Stimulated activated CD4-positive, alpha-beta T cell treated with anti-CD3 and anti-CD28 coated beads, Interleukin-15, amount 100 ng/mL, for 48 hours (primary cell): ENCODE data around the gene FGF12.
"Not testable (repeated sequence)": the region's sequence is repeated elsewhere in the genome, so short reads cannot be mapped to it uniquely, and the experiment has no call there.

Source experiments
- DNase-seq, 2 donors: peaks; one replicate each; pipeline ENCODE4 v3.0.0-alpha.2; 2020; ENCODE audit warnings: low read depth in 2 of 2

Gene FGF12

DNA sequence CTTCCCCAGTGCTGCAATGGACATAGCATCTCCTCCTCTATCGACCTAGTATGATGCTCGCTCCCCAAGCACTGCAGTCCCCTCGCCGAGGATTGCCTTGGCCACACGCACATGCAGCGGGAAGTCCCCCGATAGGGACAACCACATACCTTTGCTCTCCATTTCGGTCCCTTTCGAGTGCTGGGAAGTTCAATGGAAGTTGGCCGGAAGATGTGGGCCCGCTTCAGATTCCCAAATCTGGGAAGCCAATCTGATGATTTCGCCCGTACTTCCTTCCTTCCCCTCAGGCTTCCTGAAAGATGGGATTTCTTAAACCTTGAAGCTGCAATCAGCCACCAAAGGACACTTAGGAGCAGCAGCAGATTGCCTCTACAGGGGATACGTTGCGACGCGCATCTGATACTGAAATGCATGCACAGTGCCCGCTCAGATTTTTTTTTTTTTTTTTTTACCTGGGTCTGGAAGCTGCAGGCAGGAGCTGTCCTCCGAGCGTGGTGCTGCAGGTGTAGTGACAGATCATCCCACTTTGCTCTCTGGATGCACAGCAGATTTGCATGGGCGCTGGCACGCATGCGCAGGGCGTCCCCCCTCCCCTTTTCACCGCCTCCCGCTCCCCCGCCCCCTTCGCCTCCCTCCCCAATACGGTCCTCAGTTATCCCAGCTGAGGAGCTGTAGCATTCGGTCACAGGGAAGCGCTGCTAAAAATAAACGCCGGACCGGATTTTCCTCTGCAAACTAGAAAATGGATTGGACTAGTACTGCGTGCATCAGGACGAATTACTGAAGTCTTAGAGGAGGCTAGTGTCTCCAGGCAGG is at the start of gene FGF12:
Gene FGF12 (minus strand): TSS at position 510 of the 816 bp plus-strand sequence.
- DNase-seq, result no peak

- not testable (repeated sequence) for DNase-seq
Observed at GRCh38 chr3:192774341-192774740, 47.0 kb upstream of the FGF12 start.

- DNase-seq, result no peak
Observed at GRCh38 chr3:192772240-192772894, 45.0 kb upstream of the FGF12 start.

GRCh38 chr3:192758654-192759053 is 31.3 kb upstream of the FGF12 start:
- DNase-seq, result no peak

- no peak for DNase-seq
Observed at GRCh38 chr3:192751148-192751547, 23.8 kb upstream of the FGF12 start.

DNA sequence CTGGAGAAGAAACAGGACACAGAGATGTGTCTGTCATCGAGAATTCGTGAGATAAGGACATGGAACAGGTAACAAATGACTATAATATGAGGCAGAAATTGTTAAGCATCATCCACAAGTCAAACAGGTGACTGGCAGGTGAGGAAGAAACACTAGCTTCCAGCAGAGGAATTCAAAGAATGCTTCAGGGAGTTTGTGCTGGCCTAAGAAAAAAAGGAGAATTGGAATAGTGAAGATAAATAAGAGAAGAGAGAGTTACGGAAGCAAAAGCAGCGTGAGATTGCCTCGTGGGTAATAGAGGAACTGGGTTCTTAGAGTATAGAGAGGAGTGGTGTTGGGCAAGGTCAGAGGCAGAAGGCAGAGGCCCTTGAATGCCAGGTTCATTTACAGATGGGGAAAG is 22.9 kb upstream of the FGF12 start:
- no peak for DNase-seq

DNA sequence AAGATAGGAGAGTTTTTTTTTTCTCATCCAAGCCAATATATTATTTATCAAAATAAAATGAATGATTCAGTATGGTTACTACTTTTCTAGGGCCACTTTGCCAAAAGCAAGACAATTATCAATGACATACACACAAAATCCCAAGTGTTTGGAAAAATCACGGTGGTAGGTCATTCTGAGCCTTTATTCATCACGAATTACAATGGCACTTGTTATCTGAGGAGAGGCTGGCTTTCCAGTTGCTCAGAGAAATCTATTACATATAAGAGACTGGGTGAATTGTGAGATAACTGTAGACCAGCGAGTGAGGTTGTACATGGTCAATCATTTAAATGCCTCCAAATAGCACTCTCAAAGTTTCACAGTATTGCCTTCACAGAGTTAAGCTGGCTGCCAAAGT is 20.4 kb upstream of the FGF12 start:
- DNase-seq, result no peak

DNA sequence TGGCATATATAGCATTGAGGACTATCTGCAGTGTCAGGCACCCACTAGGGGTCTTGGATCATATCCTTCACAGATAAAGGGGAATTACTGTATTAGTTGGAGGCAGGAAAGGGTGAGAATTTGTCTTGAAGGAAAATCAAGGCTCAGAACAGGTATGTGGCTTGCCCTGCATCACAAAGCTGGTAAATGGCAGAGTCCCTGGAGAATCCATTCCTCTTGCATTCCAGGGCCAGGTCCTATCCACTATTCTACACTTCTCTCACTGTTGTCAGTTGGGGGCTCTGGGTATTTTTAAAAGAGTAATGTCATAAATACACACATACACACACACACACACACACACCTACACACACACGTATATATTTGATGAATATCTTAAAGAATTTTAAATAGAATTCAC is 19.8 kb upstream of the FGF12 start:
- DNase-seq, result no peak

DNA sequence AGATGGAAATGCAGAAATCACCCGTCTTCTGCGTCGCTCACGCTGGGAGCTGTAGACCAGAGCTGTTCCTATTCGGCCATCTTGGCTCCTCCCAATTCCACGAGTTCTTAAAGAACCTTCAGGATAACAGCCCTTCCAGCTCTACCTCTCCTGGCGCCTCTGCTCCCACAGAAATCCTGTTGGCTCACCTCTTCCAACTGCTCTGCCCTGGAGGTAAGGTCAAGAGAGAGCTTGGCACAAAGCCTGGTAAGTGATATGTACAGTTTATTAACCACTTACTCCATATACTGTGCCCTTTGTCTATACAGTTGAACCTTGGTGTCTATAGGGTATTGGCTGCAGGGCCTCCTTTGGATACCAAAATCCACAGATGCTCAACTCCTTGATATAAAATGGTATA is 17.8 kb upstream of the FGF12 start:
- no peak for DNase-seq

GRCh38 chr3:192744604-192745003 is 17.3 kb upstream of the FGF12 start:
- DNase-seq, result not testable (repeated sequence)

DNA sequence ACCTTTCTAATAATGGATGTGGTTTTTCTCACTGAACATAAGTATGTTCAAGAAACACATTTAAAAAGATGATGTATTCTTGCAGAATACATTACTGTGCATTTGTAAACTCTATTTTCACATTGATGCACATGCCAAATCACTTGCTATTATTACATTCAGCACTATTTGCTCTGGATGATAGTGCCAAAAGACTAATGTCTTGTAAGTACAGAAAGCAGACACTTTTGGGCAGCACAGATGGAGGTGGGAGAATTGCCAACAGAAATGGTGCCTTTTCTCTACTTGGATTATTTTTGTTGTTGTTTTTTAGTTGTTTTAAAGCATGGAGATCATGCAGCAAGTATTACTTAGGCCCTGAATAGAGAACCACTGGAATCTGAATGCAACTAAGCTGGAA is 10.2 kb upstream of the FGF12 start:
- DNase-seq, result no peak

DNA sequence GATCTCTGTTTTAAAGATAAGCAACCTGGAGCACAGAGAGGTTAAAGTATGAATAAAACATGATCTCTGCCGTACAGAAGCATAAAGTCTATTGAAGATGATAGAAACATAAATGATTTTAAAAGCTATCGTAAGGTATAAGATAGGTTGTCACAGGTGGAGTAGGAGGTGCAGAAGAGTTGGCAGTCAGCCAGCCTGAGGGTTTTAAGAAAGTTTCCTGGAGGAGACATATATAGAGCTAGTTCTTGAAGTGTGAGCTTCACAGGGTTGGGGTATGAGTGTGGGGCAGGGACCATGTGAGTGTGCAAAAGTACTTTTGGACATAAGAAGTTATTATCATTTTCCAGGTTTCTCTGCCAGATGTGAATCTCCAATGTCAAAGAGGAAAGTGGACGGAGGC is 3.9 kb upstream of the FGF12 start:
- DNase-seq, result no peak

GRCh38 chr3:192726385-192726784 is 956 bp downstream of the FGF12 start:
- DNase-seq, result no peak

GRCh38 chr3:192719964-192720363 is 7.4 kb downstream of the FGF12 start:
- DNase-seq, result no peak

DNA sequence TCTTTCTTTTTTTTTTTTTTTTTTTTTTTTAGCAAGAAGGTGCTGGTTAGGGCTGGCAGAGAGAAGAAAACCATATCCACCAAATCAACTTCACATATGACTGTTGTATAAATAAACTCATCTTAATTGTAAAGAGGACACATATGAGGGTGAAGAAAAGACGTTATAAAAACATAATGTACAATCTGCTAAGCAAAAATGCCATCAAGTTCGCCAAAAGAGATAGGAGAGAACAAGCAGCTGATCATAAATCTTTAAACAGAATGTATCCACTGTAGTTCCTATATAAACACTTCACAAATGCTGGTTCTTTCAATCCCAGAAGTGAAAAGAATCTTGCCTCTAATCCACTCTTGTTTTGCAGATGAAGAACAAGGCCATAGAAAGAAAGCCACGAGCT is 9.2 kb downstream of the FGF12 start:
- DNase-seq, result no peak

- DNase-seq, result no peak
Observed at GRCh38 chr3:192715126-192715525, 12.2 kb downstream of the FGF12 start.

GRCh38 chr3:192711126-192711525 is 16.2 kb downstream of the FGF12 start:
- DNase-seq, result not testable (repeated sequence)

DNA sequence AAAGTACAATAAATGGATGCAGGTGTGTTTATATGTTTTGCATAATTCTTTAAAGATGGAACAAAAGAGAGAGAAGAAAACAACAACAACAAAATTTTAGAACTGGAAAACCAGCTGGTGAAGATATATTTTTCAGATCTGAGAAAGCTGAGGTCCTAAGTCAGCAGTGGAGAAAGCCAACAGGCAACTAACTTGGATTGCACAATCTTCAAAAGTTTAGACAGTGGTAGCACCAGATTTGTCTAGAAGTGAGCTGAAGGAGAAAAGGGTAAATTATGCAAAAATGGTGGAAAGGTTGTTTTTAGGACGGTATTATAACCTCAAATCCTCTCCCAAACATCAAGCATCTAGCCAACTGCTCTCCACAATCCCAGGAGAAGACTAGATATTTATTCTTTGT is 17.0 kb downstream of the FGF12 start:
- DNase-seq, result no peak

DNA sequence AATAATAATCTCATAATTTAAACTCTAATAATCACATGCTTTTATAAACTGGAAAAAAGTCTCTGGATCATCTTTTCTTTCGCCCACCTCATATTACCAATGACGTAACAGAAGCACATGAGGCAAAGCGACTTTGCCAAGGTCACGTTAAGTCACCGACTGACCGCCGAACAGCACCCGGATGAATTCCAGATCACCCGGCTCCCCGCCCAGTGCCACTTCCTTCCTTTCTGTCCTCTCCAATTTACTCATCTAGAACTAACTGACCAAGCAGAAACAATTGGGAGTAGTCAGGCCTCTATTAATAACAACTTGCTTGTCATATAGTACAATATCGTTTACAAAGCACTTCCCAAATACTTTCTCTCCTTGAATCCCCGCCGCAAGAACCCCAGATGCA is 21.1 kb downstream of the FGF12 start:
- DNase-seq, result no peak

DNA sequence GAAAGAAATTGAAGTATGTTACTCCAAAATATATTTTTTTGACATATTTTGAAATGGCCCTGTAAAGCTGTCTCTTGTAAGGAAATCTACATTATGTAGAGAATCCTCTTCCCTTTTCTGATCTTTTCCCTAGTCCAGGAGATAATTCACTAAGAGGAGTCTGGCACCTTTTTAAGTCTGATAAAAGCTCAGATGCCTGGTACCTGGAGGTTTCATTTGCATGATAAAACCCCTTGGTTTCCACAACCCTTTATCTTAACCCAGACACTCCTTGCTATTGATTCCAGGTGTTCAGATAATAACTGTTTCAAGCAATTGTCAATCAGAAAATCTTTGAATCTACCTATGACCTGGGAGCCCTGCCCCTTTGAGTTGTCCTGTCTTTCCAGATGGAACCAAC is 26.5 kb downstream of the FGF12 start:
- DNase-seq, result no peak

DNA sequence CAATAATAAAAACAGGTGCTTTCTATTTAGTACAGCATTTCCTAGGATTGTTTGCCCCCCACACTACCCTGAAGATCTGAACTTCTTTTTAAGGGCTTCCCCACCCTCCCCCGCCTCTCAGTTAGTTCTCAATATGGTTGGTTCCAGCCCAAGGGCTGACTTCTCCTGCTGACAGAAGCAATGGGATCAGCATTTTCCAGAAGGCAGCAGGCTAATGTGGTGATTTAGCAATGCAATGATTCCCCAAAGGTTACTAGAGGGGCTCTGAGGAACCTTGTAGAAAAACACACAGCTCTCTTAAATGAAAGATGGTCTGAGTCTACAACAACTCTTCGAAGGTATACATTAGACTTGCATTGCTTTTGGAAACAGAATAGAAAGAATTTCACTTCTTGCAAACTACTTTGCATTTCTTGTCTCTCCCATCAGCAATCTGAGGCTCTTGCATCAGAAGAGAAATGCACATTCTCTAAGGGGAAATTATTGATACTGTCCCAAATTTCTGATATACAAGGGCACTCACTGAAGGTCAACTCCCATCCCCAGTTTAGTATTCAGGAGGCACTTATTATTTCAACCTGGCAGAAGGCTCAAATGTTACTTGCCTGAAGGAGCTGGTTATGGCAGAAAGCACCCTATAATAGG is 30.3 kb downstream of the FGF12 start:
- DNase-seq, result no peak

- no peak for DNase-seq
Observed at GRCh38 chr3:192687488-192688152, 39.7 kb downstream of the FGF12 start.
